Glomerular visceral epithelial cell (primary cell): Measurements from ENCODE around the gene EML5.

ENCODE experiments used
- DNase-seq: peaks from one replicate; pipeline ENCODE4 v3.0.0-alpha.2; 2016; ENCODE audit errors: extremely low spot score

Gene EML5

GRCh38 chr14:88727057-88727456 lies 65.7 kb downstream of the EML5 start:
- DNase-seq, result no peak

- DNase-seq, result no peak
These were observed 82.0 kb downstream of the EML5 start for GRCh38 chr14:88710709-88711108.

GRCh38 chr14:88707088-88707487 lies 85.7 kb downstream of the EML5 start:
- no peak for DNase-seq

- no peak for DNase-seq
These were observed 86.3 kb downstream of the EML5 start for GRCh38 chr14:88706425-88706824.

- DNase-seq, result no peak
These were observed 94.1 kb downstream of the EML5 start for GRCh38 chr14:88698651-88699050.

GRCh38 chr14:88695870-88696269 lies 96.9 kb downstream of the EML5 start:
- DNase-seq, result peak; percentile 11

- no peak for DNase-seq
These were observed 104.4 kb downstream of the EML5 start for GRCh38 chr14:88688386-88688785.

- DNase-seq, result no peak
These were observed 109.6 kb downstream of the EML5 start for GRCh38 chr14:88683119-88683518.

- no peak for DNase-seq
These were observed 110.1 kb downstream of the EML5 start for GRCh38 chr14:88682495-88683114.

- DNase-seq, result no peak
These were observed 110.8 kb downstream of the EML5 start for GRCh38 chr14:88681755-88682494.

- peak; percentile 25 for DNase-seq
These were observed 123.4 kb downstream of the EML5 start for GRCh38 chr14:88669346-88669745.

GRCh38 chr14:88668448-88669116 lies 124.2 kb downstream of the EML5 start:
- DNase-seq, result no peak

GRCh38 chr14:88667555-88668273 lies 125.0 kb downstream of the EML5 start:
- DNase-seq, result peak; percentile 77

GRCh38 chr14:88660056-88660455 lies 132.7 kb downstream of the EML5 start:
- no peak for DNase-seq

GRCh38 chr14:88639221-88639620 lies 153.5 kb downstream of the EML5 start:
- DNase-seq, result no peak

GRCh38 chr14:88632512-88632911 lies 160.2 kb downstream of the EML5 start:
- DNase-seq, result no peak

GRCh38 chr14:88631091-88631490 lies 161.7 kb downstream of the EML5 start:
- DNase-seq, result peak; percentile 46

GRCh38 chr14:88630565-88630964 lies 162.2 kb downstream of the EML5 start:
- DNase-seq, result peak; percentile 97

GRCh38 chr14:88628462-88628861 lies 164.3 kb downstream of the EML5 start:
- no peak for DNase-seq

- no peak for DNase-seq
These were observed 164.7 kb downstream of the EML5 start for GRCh38 chr14:88628033-88628432.

- DNase-seq, result no peak
These were observed 167.1 kb downstream of the EML5 start for GRCh38 chr14:88625671-88626070.

GRCh38 chr14:88621100-88621499 lies 171.7 kb downstream of the EML5 start:
- no peak for DNase-seq
